ENCODE measurements around the gene AKAIN1.

- TF ChIP-seq CTCF (IDR thresholded peaks at IDR 0.05), result no peak
- TF ChIP-seq POLR2AphosphoS5 (IDR thresholded peaks at IDR 0.05), result no peak
- TF ChIP-seq EP300 (IDR thresholded peaks at IDR 0.05), result no peak
- TF ChIP-seq POLR2A (IDR thresholded peaks at IDR 0.05), result no peak
These were observed 51.0 kb downstream of the AKAIN1 start for GRCh38 chr18:5146093-5146492.

Data from gastroesophageal sphincter (tissue), 3 donors.